SK-N-SH treated with all-trans-retinoic acid at 6 μM for 48 hours (cell line): ENCODE data around the gene CD207.

Source experiments
- CSDC2 ChIP-seq: fragments of 250-450 bp; sonication (Bioruptor Pico); IDR thresholded peaks from 2 replicates; pipeline ENCODE4 v1.5.0; 2020; ENCODE audit warnings: mild to moderate bottlenecking, moderate library complexity
- PATZ1 ChIP-seq: fragments of 250-450 bp; sonication (Bioruptor Pico); IDR thresholded peaks from 2 replicates; pipeline ENCODE4 v1.8.0; 2020; ENCODE audit warnings: mild to moderate bottlenecking, moderate library complexity, borderline replicate concordance
- POU6F1 ChIP-seq: fragments of 250-450 bp; sonication (Bioruptor Pico); IDR thresholded peaks from 2 replicates; pipeline ENCODE4 v1.8.0; 2021; ENCODE audit warnings: low read depth, mild to moderate bottlenecking, moderate library complexity, borderline replicate concordance
- ZC3H10 ChIP-seq: fragments of 250-450 bp; sonication (Bioruptor Pico); IDR thresholded peaks from 2 replicates; pipeline ENCODE4 v1.5.1; 2021; ENCODE audit warnings: mild to moderate bottlenecking, moderate library complexity
- ZFP3 ChIP-seq: fragments of 250-450 bp; sonication (Bioruptor Pico); IDR thresholded peaks from 2 replicates; pipeline ENCODE4 v1.5.0; 2020; ENCODE audit warnings: mild to moderate bottlenecking, moderate library complexity
- ZNF70 ChIP-seq: fragments of 450-650 bp; formaldehyde crosslinking; IDR thresholded peaks from 2 replicates; pipeline ENCODE4 v1.5.0; 2020; ENCODE audit warnings: mild to moderate bottlenecking, moderate library complexity
- ZNF8 ChIP-seq: fragments of 450-650 bp; formaldehyde crosslinking; IDR thresholded peaks from 2 replicates; pipeline ENCODE4 v1.5.0; 2020; ENCODE audit warnings: mild to moderate bottlenecking, moderate library complexity

DNA sequence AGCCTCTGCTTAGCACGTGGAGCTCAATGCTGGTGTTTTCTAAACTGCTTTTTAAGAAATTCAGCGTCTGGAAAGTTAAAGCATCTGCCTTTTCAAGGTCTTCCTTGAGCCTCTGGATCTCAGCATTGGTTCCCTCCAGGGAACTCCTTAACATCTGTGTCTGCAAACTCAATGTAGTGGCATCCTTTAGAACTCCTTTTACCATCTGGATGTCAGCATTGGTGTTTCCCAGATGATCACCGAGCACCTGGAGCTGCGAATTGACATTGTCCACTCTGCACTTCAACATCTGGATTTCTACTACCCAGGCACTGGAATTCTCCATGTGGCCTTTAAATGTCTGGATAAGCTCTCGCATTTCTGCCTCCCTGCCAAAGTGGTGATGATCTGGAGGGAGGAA lies 18.9 kb downstream of the CD207 start:
- TF ChIP-seq PATZ1 (CRISPR knock-in tag) = no peak
- TF ChIP-seq ZFP3 (CRISPR knock-in tag) = no peak
- no peak for TF ChIP-seq ZNF8 (CRISPR knock-in tag)
- TF ChIP-seq CSDC2 (CRISPR knock-in tag) = no peak
- TF ChIP-seq POU6F1 (CRISPR knock-in tag) = no peak
- TF ChIP-seq ZNF70 (CRISPR knock-in tag) = no peak
- no peak for TF ChIP-seq ZC3H10 (CRISPR knock-in tag)
